SK-N-SH (cell line): ENCODE results near the gene FAM221B. TPM values are rescaled to one million over a fixed set of nuclear protein-coding genes. Genes with fewer than 3 reads are reported as not detected.

ENCODE experiments used
- CTCF ChIA-PET: fragments of 300-600, 350-600 bp; formaldehyde crosslinking; extraction: SDS; loops from one replicate; lab custom pipeline; 2021; lab: Yijun Ruan, JAX
- POLR2A ChIA-PET: fragments of 350-600 bp; sonication (Branson Sonifier 250); formaldehyde crosslinking; extraction: SDS; loops from one replicate; lab custom pipeline; 2020; ENCODE audit warnings: antibody characterized with exemption, inconsistent platforms; lab: Yijun Ruan, JAX
- DNase-seq: peaks from one replicate; pipeline ENCODE4 v3.0.0; 2012
- H2AFZ ChIP-seq: fragments of 200-600 bp; sonication (generic); 2 replicates; pipeline ENCODE4 v1.8.1; 2016; ENCODE audit warnings: antibody characterized with exemption, mild to moderate bottlenecking, low read depth
- H3F3A ChIP-seq: fragments of 200-600 bp; sonication (generic); replicated peaks from 2 replicates; pipeline ENCODE3; 2016; ENCODE audit warnings: antibody characterized with exemption, mild to moderate bottlenecking; ENCODE audit not compliant: insufficient read depth
- H3K27ac ChIP-seq, 2 experiments: fragments of 200-500 bp in 1 of 2; fragments of 200-600 bp in 1 of 2; sonication (Bioruptor generic) in 1 of 2; sonication (generic), shearing (Covaris generic) in 1 of 2; 2 replicates each; pipeline versions ENCODE4 v1.5.1 to v1.6.1; 2014 to 2016; ENCODE audit warnings: low read depth in 2 of 2, inconsistent platforms in 1 of 2, low read length in 1 of 2, mild to moderate bottlenecking in 1 of 2, mixed read lengths in 1 of 2
- H3K27me3 ChIP-seq: fragments of 200-600 bp; sonication (generic), shearing (Covaris generic); 2 replicates; pipeline ENCODE4 v1.6.1; 2016; ENCODE audit warnings: mixed run types; ENCODE audit not compliant: insufficient read depth
- H3K36me3 ChIP-seq, 2 experiments: fragments of 200-500 bp in 1 of 2; fragments of 200-600 bp in 1 of 2; sonication (Bioruptor generic) in 1 of 2; sonication (generic) in 1 of 2; replicated peaks in 1 of 2; 2 replicates each; pipeline versions ENCODE3 to v1.5.1; 2014 to 2016; ENCODE audit warnings: low read length in 1 of 2, mild to moderate bottlenecking in 1 of 2; ENCODE audit not compliant: insufficient read depth in 2 of 2, control insufficient read depth in 1 of 2
- H3K4me1 ChIP-seq, 2 experiments: fragments of 200-500 bp in 1 of 2; fragments of 200-600 bp in 1 of 2; sonication (Bioruptor generic) in 1 of 2; sonication (generic), shearing (Covaris generic) in 1 of 2; 2 replicates each; pipeline versions ENCODE4 v1.5.1 to v1.6.1; 2014 to 2016; ENCODE audit warnings: low read depth in 1 of 2, low read length in 1 of 2, mixed run types in 1 of 2; ENCODE audit not compliant: insufficient read depth in 2 of 2, control insufficient read depth in 1 of 2
- H3K4me2 ChIP-seq: fragments of 200-600 bp; sonication (generic), shearing (Covaris generic); 2 replicates; pipeline ENCODE4 v1.6.1; 2017; ENCODE audit warnings: mixed run types
- H3K4me3 ChIP-seq, 2 experiments: fragments of 200-500 bp in 1 of 2; fragments of 200-600 bp in 1 of 2; sonication (Bioruptor generic) in 1 of 2; sonication (generic), shearing (Covaris generic) in 1 of 2; 2 replicates each; pipeline versions ENCODE4 v1.5.1 to v1.8.1; 2014 to 2016; ENCODE audit warnings: low read depth in 2 of 2, inconsistent platforms in 1 of 2, low read length in 1 of 2, mild to moderate bottlenecking in 1 of 2, mixed read lengths in 1 of 2, moderate library complexity in 1 of 2
- H3K79me2 ChIP-seq: fragments of 200-600 bp; sonication (generic); 2 replicates; pipeline ENCODE4 v1.8.1; 2017; ENCODE audit warnings: mild to moderate bottlenecking; ENCODE audit not compliant: insufficient read depth
- H3K9ac ChIP-seq: fragments of 200-600 bp; sonication (generic); 2 replicates; pipeline ENCODE4 v1.6.1; 2017; ENCODE audit warnings: mixed run types
- H3K9me2 ChIP-seq: fragments of 200-600 bp; sonication (generic); 2 replicates; pipeline ENCODE4 v1.6.1; 2017; ENCODE audit warnings: mixed run types
- H3K9me3 ChIP-seq: fragments of 200-600 bp; sonication (generic); 2 replicates; pipeline ENCODE4 v1.6.1; 2017; ENCODE audit warnings: mixed run types, mild to moderate bottlenecking, moderate library complexity
- H4K20me1 ChIP-seq: fragments of 200-600 bp; sonication (generic); 2 replicates; pipeline ENCODE4 v1.6.1; 2017; ENCODE audit warnings: mild to moderate bottlenecking, mixed run types; ENCODE audit not compliant: insufficient read depth
- EP300 ChIP-seq, 2 experiments: IDR thresholded peaks; 2 replicates each; pipeline versions ENCODE4 v1.4.0 to v1.6.1; 2012; ENCODE audit warnings: borderline replicate concordance in 1 of 2, low read depth in 1 of 2, low read length in 1 of 2
- EZH2phosphoT487 ChIP-seq: fragments of 200-600 bp; sonication (generic); IDR thresholded peaks from 2 replicates; pipeline ENCODE4 v1.6.1; 2017; ENCODE audit warnings: low read depth, mixed run types, mild to moderate bottlenecking, antibody characterized with exemption, moderate library complexity, borderline replicate concordance
- FOSL2 ChIP-seq: IDR thresholded peaks from 2 replicates; pipeline ENCODE4 v1.4.0; 2012; ENCODE audit warnings: low read depth, mild to moderate bottlenecking, moderate library complexity, borderline replicate concordance
- FOXJ3 ChIP-seq: sonication (generic); formaldehyde crosslinking; IDR thresholded peaks from 2 replicates; pipeline ENCODE4 v1.5.1; 2020; ENCODE audit warnings: mild to moderate bottlenecking, missing genetic modification reagents
- GATA2 ChIP-seq: sonication (generic); formaldehyde crosslinking; IDR thresholded peaks from 2 replicates; pipeline ENCODE4 v1.5.0; 2020; ENCODE audit warnings: mild to moderate bottlenecking, missing genetic modification reagents
- MEF2A ChIP-seq: IDR thresholded peaks from 2 replicates; pipeline ENCODE4 v1.4.0; 2012; ENCODE audit warnings: low read depth, borderline replicate concordance
- MXI1 ChIP-seq: IDR thresholded peaks from 2 replicates; pipeline ENCODE4 v1.6.1; 2012; ENCODE audit warnings: mild to moderate bottlenecking, low read depth, low read length, improper control_type of control experiment
- NFIC ChIP-seq: IDR thresholded peaks from 2 replicates; pipeline ENCODE4 v1.4.0; 2012; ENCODE audit warnings: borderline replicate concordance
- RAD21 ChIP-seq: IDR thresholded peaks from 2 replicates; pipeline ENCODE4 v1.6.1; 2012; ENCODE audit warnings: mild to moderate bottlenecking, low read length
- RCOR1 ChIP-seq: fragments of 150-350 bp; IDR thresholded peaks from 2 replicates; pipeline ENCODE4 v1.6.1; 2017; ENCODE audit warnings: antibody characterized with exemption, low read length
- RFX5 ChIP-seq: IDR thresholded peaks from 2 replicates; pipeline ENCODE4 v1.6.1; 2012; ENCODE audit warnings: mild to moderate bottlenecking, improper control_type of control experiment, low read length
- SMC3 ChIP-seq: IDR thresholded peaks from 2 replicates; pipeline ENCODE4 v1.6.1; 2012; ENCODE audit warnings: low read depth, low read length, improper control_type of control experiment
- TCF12 ChIP-seq: IDR thresholded peaks from 2 replicates; pipeline ENCODE4 v1.4.0; 2012
- TEAD4 ChIP-seq: IDR thresholded peaks from 2 replicates; pipeline ENCODE4 v1.4.0; 2012; ENCODE audit warnings: mild to moderate bottlenecking, borderline replicate concordance; ENCODE audit not compliant: insufficient read depth
- YY1 ChIP-seq: IDR thresholded peaks from 2 replicates; pipeline ENCODE4 v1.4.0; 2012; ENCODE audit warnings: low read depth, mild to moderate bottlenecking
- ZBTB33 ChIP-seq: IDR thresholded peaks from 2 replicates; pipeline ENCODE4 v1.4.0; 2012; ENCODE audit warnings: low read depth, borderline replicate concordance
- WGBS: methylation state at CpG from one replicate; pipeline ENCODE4 v1.1.6; 2017; ENCODE audit warnings: low lambda C conversion rate; 5-methylcytosine and 5-hydroxymethylcytosine counted together
- polyA plus RNA-seq, 3 experiments: library from polyadenylated mRNA; depleted of rRNA; stranded (reverse); fragments of >200 nt; gene quantifications; 2 replicates each; pipeline ENCODE4 v1.2.3, GENCODE V29; 2012
- TF ChIP-seq, protein P1 (sequence below): IDR thresholded peaks from 2 replicates; pipeline ENCODE4; 2012

Gene FAM221B
- polyA plus RNA-seq, 1 of the 3 experiments (the other 2 are of a cell fraction) = not detected

GRCh38 chr9:35771534-35771933 is 57.0 kb downstream of the FAM221B start:
- no peak for DNase-seq
- Histone ChIP-seq H3K9me2 (no peaks in the 10 kb centered on the region), H3K4me1 (peaks cover 5 to 11% of the 10 kb centered on the region in 2 experiments; a peak in 3 of 4 replicates), H3F3A (no peaks in the 10 kb centered on the region), H4K20me1 (no peaks in the 10 kb centered on the region), H3K27ac (no peak overlapping the region), H3K27me3 (no peaks in the 10 kb centered on the region), H3K4me3 (no peak overlapping the region), H2AFZ (no peak overlapping the region), H3K4me2 (no peak overlapping the region), H3K36me3 (no peaks in the 10 kb centered on the region), H3K79me2 (no peaks in the 10 kb centered on the region), H3K9me3 (no peaks in the 10 kb centered on the region), H3K9ac (no peak overlapping the region)
- WGBS = 87% methylated on average over 1 of the region's 1 CpG
- POLR2A ChIA-PET = interaction anchor here (0.9 kb wide), 1 partner anchor 15 kb away, joined by 5 read pairs; no protein-coding TSS in a partner anchor
- CTCF ChIA-PET = interaction anchor here (0.9 to 4.4 kb wide), 6 partner anchors 11 to 174 kb away, joined by 3 to 26 read pairs (median 4); partner anchors contain the start of gene HINT2
- TF ChIP-seq EP300 (IDR thresholded peaks at IDR 0.05; ENCODE audit: borderline replicate concordance in 1 of 2, low read depth in 1 of 2, low read length in 1 of 2) (no peak), ZBTB33 (no peak), RCOR1 (no peak), EZH2phosphoT487 (no peak), YY1 (no peak), TEAD4 (no peak), MEF2A (no peak), RFX5 (no peak), GATA2 (0 out of 2 replicates have a peak, but pooled peaks have one; percentile 14), NFIC (peak; percentile 54), RAD21 (no peak), MXI1 (no peak), TCF12 (no peak), FOXJ3 (CRISPR knock-in tag) (no peak), SMC3 (no peak), FOSL2 (no peak)
- TF ChIP-seq, protein P1, sequence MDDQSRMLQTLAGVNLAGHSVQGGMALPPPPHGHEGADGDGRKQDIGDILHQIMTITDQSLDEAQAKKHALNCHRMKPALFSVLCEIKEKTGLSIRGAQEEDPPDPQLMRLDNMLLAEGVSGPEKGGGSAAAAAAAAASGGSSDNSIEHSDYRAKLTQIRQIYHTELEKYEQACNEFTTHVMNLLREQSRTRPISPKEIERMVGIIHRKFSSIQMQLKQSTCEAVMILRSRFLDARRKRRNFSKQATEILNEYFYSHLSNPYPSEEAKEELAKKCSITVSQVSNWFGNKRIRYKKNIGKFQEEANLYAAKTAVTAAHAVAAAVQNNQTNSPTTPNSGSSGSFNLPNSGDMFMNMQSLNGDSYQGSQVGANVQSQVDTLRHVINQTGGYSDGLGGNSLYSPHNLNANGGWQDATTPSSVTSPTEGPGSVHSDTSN = no peak
